GM18867 (cell line): ENCODE measurements around the gene ATP5MK.
"Not testable (repeated sequence)": the region's sequence is repeated elsewhere in the genome, so short reads cannot be mapped to it uniquely, and the experiment has no call there.

Experiments
- ATAC-seq: cut with Tn5 transposase; IDR thresholded peaks from one replicate; pipeline ENCODE4 v1.9.1; 2021; ENCODE audit warnings: mild to moderate bottlenecking, moderate library complexity; ENCODE audit not compliant: unreplicated experiment

The ATP5MK gene

GRCh38 chr10:103396067-103396788, at the start of gene ATP5MK, which contains the start of gene PDCD11:
Gene ATP5MK (minus strand): TSS chr10:103396475. CDS start chr10:103392457, 4,018 bp downstream.
Gene PDCD11 (plus strand): TSS chr10:103396626. CDS start chr10:103398427, 1,801 bp downstream.
- ATAC-seq, result peak; percentile 98

- ATAC-seq, result no peak
Observed at GRCh38 chr10:103445366-103445765, 49.1 kb upstream of the ATP5MK start.

GRCh38 chr10:103444478-103444877, 48.2 kb upstream of the ATP5MK start:
- no peak for ATAC-seq

DNA sequence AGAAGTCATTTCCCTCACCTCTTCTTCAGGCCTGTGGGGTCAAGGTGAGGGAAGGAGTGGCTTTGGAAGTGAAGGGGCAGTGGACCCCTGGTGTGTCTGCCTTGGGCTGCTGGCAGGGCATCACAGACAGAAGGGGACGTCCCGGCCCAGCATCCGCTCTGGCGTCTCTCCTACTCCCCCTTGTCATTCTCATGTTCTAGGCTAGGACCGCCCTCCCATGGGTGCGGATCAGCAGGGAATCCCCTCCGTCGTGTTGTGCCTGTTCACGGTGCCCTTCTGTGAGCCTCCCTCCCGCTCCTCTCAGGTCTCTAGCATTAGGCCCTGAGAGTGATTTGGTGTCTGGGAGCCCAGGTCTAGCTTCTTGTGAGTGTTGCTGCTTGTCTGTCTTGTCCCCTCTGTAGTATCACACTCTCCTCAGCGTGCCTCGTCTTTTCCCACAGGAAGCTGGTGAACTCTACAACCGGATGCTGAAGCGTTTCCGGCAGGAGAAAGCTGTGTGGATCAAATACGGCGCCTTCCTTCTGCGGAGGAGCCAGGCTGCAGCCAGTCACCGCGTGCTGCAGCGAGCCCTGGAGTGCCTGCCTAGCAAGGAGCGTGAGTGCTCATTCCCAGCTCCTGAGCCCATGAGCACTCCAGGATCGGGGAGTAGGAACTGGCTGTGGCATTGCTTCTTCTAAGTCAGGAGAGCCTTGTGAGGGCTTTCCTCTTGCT, 47.4 kb upstream of the ATP5MK start:
- no peak for ATAC-seq

DNA sequence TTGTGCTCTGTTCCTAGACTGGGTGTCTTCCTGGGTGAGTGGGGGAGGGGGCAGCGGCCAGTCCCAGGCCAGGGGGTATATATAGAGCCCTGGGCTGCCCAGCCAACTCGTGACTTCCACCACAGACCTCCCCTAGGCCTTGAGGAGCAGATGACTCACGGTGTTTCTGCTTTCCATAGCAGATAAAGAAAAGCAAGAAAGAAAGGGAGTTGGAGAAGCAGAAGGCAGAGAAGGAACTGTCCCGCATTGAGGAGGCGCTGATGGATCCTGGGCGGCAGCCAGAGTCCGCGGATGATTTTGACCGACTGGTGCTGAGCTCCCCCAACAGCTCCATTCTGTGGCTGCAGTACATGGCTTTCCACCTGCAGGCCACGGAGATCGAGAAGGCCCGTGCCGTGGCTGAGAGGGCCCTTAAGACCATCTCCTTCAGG, 45.8 kb upstream of the ATP5MK start:
- ATAC-seq, result no peak

DNA sequence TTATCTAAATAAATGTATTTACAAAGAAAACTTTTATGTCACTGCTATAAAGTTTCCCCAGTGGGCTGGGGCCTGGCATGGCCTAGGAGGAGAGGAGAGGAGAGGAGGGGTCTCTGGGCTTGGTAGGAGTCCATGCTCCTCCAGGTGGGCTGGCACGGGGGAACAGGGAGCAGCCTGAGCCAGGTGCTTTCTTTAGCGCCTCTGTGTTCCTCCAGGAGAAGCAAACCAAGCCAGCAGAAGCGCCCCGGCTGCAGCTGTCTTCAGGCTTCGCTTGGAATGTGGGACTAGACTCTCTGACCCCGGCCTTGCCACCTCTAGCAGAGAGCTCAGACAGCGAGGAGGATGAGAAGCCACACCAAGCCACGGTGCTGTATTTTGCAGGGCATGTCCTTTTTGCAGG, 45.3 kb upstream of the ATP5MK start:
- no peak for ATAC-seq

- ATAC-seq, result no peak
Observed at GRCh38 chr10:103441206-103441605, 44.9 kb upstream of the ATP5MK start.

DNA sequence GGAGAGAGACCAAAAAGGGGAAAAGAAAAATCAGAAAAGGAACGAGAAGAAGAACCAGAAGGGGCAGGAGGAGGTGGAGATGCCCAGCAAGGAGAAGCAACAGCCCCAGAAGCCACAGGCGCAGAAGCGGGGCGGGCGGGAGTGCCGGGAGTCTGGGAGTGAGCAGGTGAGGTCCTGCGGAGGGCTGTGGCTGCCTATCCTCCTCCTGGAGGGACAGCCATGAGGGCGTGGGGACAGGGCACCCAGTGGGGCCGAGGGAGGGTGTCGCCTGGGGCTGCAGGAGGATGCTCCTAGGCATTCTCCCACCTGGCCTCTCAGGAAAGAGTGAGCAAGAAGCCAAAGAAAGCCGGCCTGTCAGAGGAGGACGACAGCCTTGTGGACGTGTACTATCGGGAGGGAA, 44.1 kb upstream of the ATP5MK start:
- ATAC-seq, result no peak

- ATAC-seq, result no peak
Observed at GRCh38 chr10:103439776-103440175, 43.5 kb upstream of the ATP5MK start.

GRCh38 chr10:103433858-103434257, 37.6 kb upstream of the ATP5MK start:
- no peak for ATAC-seq

- ATAC-seq, result no peak
Observed at GRCh38 chr10:103431902-103432301, 35.6 kb upstream of the ATP5MK start.

- ATAC-seq, result no peak
Observed at GRCh38 chr10:103429647-103430046, 33.4 kb upstream of the ATP5MK start.

DNA sequence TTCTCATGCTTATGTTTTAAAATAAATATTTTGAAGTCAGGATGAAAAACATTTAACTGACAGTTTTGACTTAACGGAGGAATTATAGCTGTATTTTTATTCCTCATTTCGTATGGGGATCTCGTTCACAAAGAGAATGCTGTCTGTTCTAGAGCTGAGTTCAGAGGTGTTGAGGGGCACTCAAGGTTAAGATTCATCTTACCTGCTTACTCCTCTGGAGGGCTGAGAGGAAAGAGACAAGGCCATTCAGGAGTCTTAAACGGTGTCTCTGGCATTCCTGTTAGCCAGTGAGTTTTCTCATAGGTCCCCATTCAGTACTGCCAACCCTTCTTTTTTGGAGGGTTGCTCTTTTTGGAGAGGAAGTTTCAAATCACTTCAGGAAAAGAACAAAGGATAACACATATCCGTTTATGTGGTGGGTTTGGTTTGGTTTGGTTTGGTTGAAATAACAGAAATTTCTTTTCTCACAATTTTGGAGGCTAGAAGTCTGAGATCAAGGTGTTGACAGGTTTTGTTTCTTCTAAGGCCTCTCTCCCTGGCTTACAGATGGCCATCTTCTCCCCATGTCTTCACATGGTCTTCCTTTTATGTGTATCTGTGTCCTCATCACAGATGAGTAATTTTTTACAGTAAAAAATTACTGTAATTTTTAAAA, 32.8 kb upstream of the ATP5MK start:
- no peak for ATAC-seq

- ATAC-seq, result no peak
Observed at GRCh38 chr10:103427866-103428265, 31.6 kb upstream of the ATP5MK start.

- ATAC-seq, result no peak
Observed at GRCh38 chr10:103423748-103424147, 27.5 kb upstream of the ATP5MK start.

GRCh38 chr10:103419101-103419500, 22.8 kb upstream of the ATP5MK start:
- ATAC-seq, result no peak

GRCh38 chr10:103417601-103418000, 21.3 kb upstream of the ATP5MK start:
- ATAC-seq, result no peak

DNA sequence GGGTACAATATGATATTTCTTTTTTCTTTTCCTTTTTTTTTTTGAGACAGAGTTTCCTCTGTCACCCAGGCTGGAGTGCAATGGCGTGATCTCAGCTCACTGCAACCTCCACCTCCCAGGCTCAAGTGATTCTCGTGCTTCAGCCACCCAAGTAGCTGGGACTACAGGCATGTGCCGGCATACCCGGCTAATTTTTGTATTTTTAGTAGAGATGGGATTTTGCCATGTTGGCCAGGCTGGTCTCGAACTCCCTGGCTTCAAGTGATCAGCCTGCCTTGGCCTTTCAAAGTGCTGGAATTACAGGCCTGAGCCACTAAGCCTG, 20.8 kb upstream of the ATP5MK start:
- ATAC-seq, result not testable (repeated sequence)

GRCh38 chr10:103416436-103417147, 20.3 kb upstream of the ATP5MK start:
- ATAC-seq, result no peak

DNA sequence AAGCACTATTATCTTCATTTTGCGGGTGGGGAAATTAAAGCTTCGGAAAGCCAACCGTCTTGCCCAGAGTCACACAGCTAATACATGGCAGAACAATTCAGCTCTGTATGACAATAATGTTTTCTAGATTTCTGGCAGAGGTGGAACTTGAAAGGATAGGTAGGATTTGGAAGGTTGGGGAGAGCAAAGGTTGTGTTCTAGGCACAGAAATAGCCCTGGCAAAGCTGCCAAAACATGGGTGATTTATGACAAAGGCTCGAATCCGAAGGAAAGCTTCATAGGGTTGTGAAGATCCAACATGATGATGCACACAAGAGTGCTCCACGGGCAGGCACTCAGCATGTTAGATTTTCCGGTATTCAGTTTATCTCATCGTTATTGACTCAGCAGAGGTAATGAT, 19.3 kb upstream of the ATP5MK start:
- no peak for ATAC-seq

GRCh38 chr10:103413564-103413963, 17.3 kb upstream of the ATP5MK start:
- ATAC-seq, result no peak
